Keratinocyte (primary cell): ENCODE data around the gene IFITM10. TPM values are rescaled to one million over a fixed set of nuclear protein-coding genes. Genes with fewer than 3 reads are reported as not detected.

ENCODE experiments used
- DNase-seq: peaks from one replicate; pipeline ENCODE4 v3.0.0-alpha.2; 2011; ENCODE audit warnings: low read depth, missing footprints, low spot score
- FAIRE-seq: peaks from 2 replicates; lab custom pipeline; 2011; peaks lifted over from hg19 to GRCh38; lab: Jason Lieb, UNC
- H2AFZ ChIP-seq: 2 replicates; pipeline ENCODE4 v1.6.0; 2012; ENCODE audit warnings: low read length, control low read depth, inconsistent platforms; ENCODE audit not compliant: control insufficient read depth
- H3K27ac ChIP-seq: 2 replicates; pipeline ENCODE4 v1.5.1; 2011; ENCODE audit warnings: low read length; ENCODE audit not compliant: control insufficient read depth, insufficient read depth
- H3K27me3 ChIP-seq: 3 replicates; pipeline ENCODE4 v1.6.0; 2011; ENCODE audit warnings: low read length; ENCODE audit not compliant: control insufficient read depth, insufficient read depth; ENCODE audit errors: extremely low read depth
- H3K36me3 ChIP-seq, 2 experiments: 2 replicates in 1 of 2; 3 replicates in 1 of 2; pipeline ENCODE4 v1.5.1; 2011; ENCODE audit warnings: low read length in 2 of 2, mild to moderate bottlenecking in 1 of 2; ENCODE audit not compliant: control insufficient read depth in 2 of 2, insufficient read depth in 2 of 2; ENCODE audit errors: extremely low read depth in 1 of 2
- H3K4me1 ChIP-seq: 3 replicates; pipeline ENCODE4 v1.5.1; 2011; ENCODE audit warnings: low read length; ENCODE audit not compliant: control insufficient read depth, insufficient read depth; ENCODE audit errors: extremely low read depth
- H3K4me2 ChIP-seq: 3 replicates; pipeline ENCODE4 v1.6.0; 2011; ENCODE audit warnings: low read depth, low read length; ENCODE audit not compliant: control insufficient read depth, insufficient read depth; ENCODE audit errors: extremely low read depth
- H3K4me3 ChIP-seq, 3 experiments: fragments of 200-600 bp in 1 of 3; sonication (generic) in 1 of 3; 2 replicates in 2 of 3; 3 replicates in 1 of 3; pipeline ENCODE4 v1.5.1; 2011 to 2016; ENCODE audit warnings: low read length in 3 of 3, mild to moderate bottlenecking in 3 of 3, control low read depth in 2 of 3, inconsistent platforms in 1 of 3, low read depth in 1 of 3, mixed read lengths in 1 of 3, mixed run types in 1 of 3, moderate library complexity in 1 of 3; ENCODE audit not compliant: control insufficient read depth in 2 of 3, insufficient read depth in 2 of 3; ENCODE audit errors: extremely low read depth in 1 of 3
- H3K79me2 ChIP-seq: 2 replicates; pipeline ENCODE4 v1.6.0; 2012; ENCODE audit warnings: low read length; ENCODE audit not compliant: control insufficient read depth, insufficient read depth
- H3K9ac ChIP-seq: 3 replicates; pipeline ENCODE4 v1.6.0; 2011; ENCODE audit warnings: low read length; ENCODE audit not compliant: control insufficient read depth, insufficient read depth; ENCODE audit errors: extremely low read depth
- H3K9me1 ChIP-seq: 3 replicates; pipeline ENCODE4 v1.6.0; 2011; ENCODE audit warnings: low read length; ENCODE audit not compliant: control insufficient read depth, insufficient read depth; ENCODE audit errors: extremely low read depth
- H3K9me3 ChIP-seq: 2 replicates; pipeline ENCODE4 v1.5.1; 2012; ENCODE audit warnings: low read depth, low read length; ENCODE audit not compliant: control insufficient read depth
- H4K20me1 ChIP-seq: 3 replicates; pipeline ENCODE4 v1.6.0; 2011; ENCODE audit warnings: low read length; ENCODE audit not compliant: control insufficient read depth, insufficient read depth; ENCODE audit errors: extremely low read depth
- EZH2 ChIP-seq: IDR thresholded peaks from one replicate; pipeline ENCODE4 v1.6.1; 2012; ENCODE audit warnings: inconsistent platforms, mild to moderate bottlenecking, low read length, moderate library complexity
- dilution Hi-C: fragments of 300-500 bp; cut with MboI; formaldehyde crosslinking; loops from one replicate; pipeline ENCODE4 v1.7.0; 2020; ENCODE audit warnings: low sequenced_read_pairs; ENCODE audit not compliant: extremely low pct_ligation_motif_present
- polyA plus RNA-seq, 5 experiments: library from polyadenylated mRNA; depleted of rRNA in 3 of 5; stranded (reverse) in 3 of 5; stranded (forward) in 1 of 5; unstranded in 1 of 5; fragments of >200 nt; gene quantifications; 1 replicate in 1 of 5; 2 replicates in 3 of 5; 3 replicates in 1 of 5; pipeline versions ENCODE4 v1.2.1 to v1.2.3, GENCODE V29; 2011 to 2012; ENCODE audit warnings: missing spikeins in 2 of 5, low read depth in 1 of 5, low replicate concordance in 1 of 5
- TF ChIP-seq, protein P1 (sequence below), 3 experiments: IDR thresholded peaks in 1 of 3; conservative IDR thresholded peaks in 1 of 3; optimal IDR thresholded peaks in 1 of 3; 2 replicates in 2 of 3; 3 replicates in 1 of 3; pipeline versions ENCODE3 to v1.5.1; 2011; ENCODE audit warnings: low read length in 3 of 3, mild to moderate bottlenecking in 3 of 3, moderate library complexity in 2 of 3, control low read depth in 1 of 3, inconsistent platforms in 1 of 3; ENCODE audit not compliant: insufficient read depth in 2 of 3; ENCODE audit errors: extremely low read depth in 1 of 3

The IFITM10 gene
- polyA plus RNA-seq, 1 donor (not counting 4 experiments of a cell fraction or from before 2014, with no cell fraction given) = 0.14 TPM

DNA sequence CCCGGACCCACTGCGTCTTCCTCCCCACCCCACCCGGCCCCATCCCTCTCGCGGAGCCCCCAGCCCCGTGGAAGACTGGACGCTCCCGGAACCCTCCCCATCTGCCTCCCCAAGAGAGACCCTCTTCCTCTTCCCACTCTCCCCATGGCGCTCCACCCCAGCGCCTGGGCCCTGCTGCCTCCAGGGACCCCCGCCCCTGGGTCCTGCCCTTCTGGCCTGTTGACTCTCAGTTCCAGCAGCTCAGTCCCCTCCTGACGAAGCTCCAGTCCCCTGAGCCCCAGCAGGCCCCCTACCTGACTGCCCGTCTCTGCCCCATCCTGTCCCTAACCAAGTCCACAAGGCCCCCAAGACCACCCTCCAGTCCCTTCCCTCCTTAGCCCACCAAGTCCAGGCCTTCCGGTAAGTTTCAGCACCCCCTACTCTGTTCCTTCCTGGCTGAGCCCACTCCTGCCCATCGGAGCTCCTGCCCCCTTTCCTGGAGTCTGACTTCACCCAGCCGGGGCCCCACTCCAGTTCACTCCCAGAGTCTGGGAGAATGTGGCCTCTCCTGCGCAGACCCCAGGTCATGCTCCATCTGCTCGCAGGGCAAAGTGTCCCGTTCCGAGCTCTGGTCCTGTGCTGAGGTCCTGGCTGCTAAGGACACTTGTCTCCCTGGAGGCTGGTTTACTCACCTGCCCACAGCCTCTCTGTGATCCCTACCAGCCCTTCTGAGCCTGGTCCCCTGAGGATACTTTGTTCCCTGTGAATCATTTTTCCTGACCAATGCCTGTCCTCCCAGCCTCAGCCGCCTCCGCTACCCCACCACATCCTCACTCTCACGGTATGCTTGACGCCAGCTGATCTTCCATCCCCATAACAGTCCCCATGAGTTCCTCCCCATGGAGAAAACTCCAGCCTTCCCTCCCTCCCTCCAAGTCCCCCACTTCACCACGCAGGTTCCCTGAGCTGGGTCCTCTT is 722 bp downstream of the IFITM10 start:
- dilution Hi-C loops = no loop called here
- no peak overlapping the region for H3K27ac ChIP-seq
- no peak overlapping the region for H3K4me3 ChIP-seq
- H3K36me3 ChIP-seq = peaks cover 0 to 5% of the 10 kb centered on the region in 2 experiments
- H3K79me2 ChIP-seq = no peaks in the 10 kb centered on the region
- TF ChIP-seq, protein P1, sequence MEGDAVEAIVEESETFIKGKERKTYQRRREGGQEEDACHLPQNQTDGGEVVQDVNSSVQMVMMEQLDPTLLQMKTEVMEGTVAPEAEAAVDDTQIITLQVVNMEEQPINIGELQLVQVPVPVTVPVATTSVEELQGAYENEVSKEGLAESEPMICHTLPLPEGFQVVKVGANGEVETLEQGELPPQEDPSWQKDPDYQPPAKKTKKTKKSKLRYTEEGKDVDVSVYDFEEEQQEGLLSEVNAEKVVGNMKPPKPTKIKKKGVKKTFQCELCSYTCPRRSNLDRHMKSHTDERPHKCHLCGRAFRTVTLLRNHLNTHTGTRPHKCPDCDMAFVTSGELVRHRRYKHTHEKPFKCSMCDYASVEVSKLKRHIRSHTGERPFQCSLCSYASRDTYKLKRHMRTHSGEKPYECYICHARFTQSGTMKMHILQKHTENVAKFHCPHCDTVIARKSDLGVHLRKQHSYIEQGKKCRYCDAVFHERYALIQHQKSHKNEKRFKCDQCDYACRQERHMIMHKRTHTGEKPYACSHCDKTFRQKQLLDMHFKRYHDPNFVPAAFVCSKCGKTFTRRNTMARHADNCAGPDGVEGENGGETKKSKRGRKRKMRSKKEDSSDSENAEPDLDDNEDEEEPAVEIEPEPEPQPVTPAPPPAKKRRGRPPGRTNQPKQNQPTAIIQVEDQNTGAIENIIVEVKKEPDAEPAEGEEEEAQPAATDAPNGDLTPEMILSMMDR (optimal IDR thresholded peaks at IDR 0.05 in 1 of 3, IDR thresholded peaks at IDR 0.05 in 1 of 3, conservative IDR thresholded peaks at IDR 0.05 in 1 of 3; ENCODE audit: extremely low read depth in 1 of 3, insufficient read depth in 2 of 3, low read length in 3 of 3) = no peak
- TF ChIP-seq EZH2 = no peak
- peaks cover 26% of the 10 kb centered on the region for H3K4me1 ChIP-seq
- DNase-seq = no peak
- peaks cover 5% of the 10 kb centered on the region for H4K20me1 ChIP-seq
- no peak overlapping the region for H3K9ac ChIP-seq
- H3K4me2 ChIP-seq = no peak overlapping the region
- H3K9me1 ChIP-seq = no peaks in the 10 kb centered on the region
- peaks cover 28% of the 10 kb centered on the region for H3K27me3 ChIP-seq
- H3K9me3 ChIP-seq = no peaks in the 10 kb centered on the region
- H2AFZ ChIP-seq = no peak overlapping the region
- peak; percentile 77 for FAIRE-seq

- H4K20me1 ChIP-seq = peaks cover 5% of the 10 kb centered on the region
- dilution Hi-C loops = no loop called here
- no peaks in the 10 kb centered on the region for H3K79me2 ChIP-seq
- H3K27ac ChIP-seq = no peak overlapping the region
- DNase-seq (no peak), FAIRE-seq (no peak)
- H3K4me2 ChIP-seq = peak overlapping the region; percentile 69
- peaks cover 0 to 3% of the 10 kb centered on the region in 2 experiments for H3K36me3 ChIP-seq
- peaks cover 26% of the 10 kb centered on the region for H3K4me1 ChIP-seq
- no peak overlapping the region for H2AFZ ChIP-seq
- peak; percentile 69 for TF ChIP-seq EZH2
- TF ChIP-seq, protein P1 (optimal IDR thresholded peaks at IDR 0.05 in 1 of 3, IDR thresholded peaks at IDR 0.05 in 1 of 3, conservative IDR thresholded peaks at IDR 0.05 in 1 of 3; ENCODE audit: extremely low read depth in 1 of 3, insufficient read depth in 2 of 3, low read length in 3 of 3) = no peak
- H3K9me1 ChIP-seq = no peaks in the 10 kb centered on the region
- H3K27me3 ChIP-seq = peaks cover 29% of the 10 kb centered on the region
- H3K9me3 ChIP-seq = no peaks in the 10 kb centered on the region
- peak overlapping the region in 2 of 3 experiments; percentile 7 to 26 for H3K4me3 ChIP-seq
- no peak overlapping the region for H3K9ac ChIP-seq
Observed at GRCh38 chr11:1748636-1749394, 1.6 kb downstream of the IFITM10 start.
